HG03159 (cell line): ENCODE measurements around the gene NUDT4.

Experiments used
- ATAC-seq: cut with Tn5 transposase; IDR thresholded peaks from one replicate; pipeline ENCODE4 v1.9.1; 2021; ENCODE audit warnings: mild to moderate bottlenecking, moderate library complexity; ENCODE audit not compliant: unreplicated experiment

Gene NUDT4

GRCh38 chr12:93456077-93456476 is 78.4 kb downstream of the NUDT4 start:
- no peak for ATAC-seq
